ENCODE measurements around the gene SMAD3.

- no peak for TF ChIP-seq CTCF (conservative IDR thresholded peaks at IDR 0.05; ENCODE audit: low read length)
- TF ChIP-seq EZH2phosphoT487 (IDR thresholded peaks at IDR 0.05; ENCODE audit: borderline replicate concordance, low read depth, low read length) = no peak
Measured at GRCh38 chr15:67174446-67174845, 109.0 kb downstream of the SMAD3 start.
